HUES64 (cell line): ENCODE results near the gene TECPR2.

Source experiments
- H3K27ac ChIP-seq: 2 replicates; pipeline ENCODE4 v1.7.0; 2013; ENCODE audit warnings: low read depth, low read length, inconsistent platforms
- H3K27me3 ChIP-seq: 2 replicates; pipeline ENCODE4 v1.6.1; 2013; ENCODE audit warnings: mild to moderate bottlenecking, low read length; ENCODE audit not compliant: insufficient read depth
- H3K36me3 ChIP-seq: 2 replicates; pipeline ENCODE4 v1.6.1; 2013; ENCODE audit warnings: mild to moderate bottlenecking, low read length; ENCODE audit not compliant: insufficient read depth
- H3K4me1 ChIP-seq: 2 replicates; pipeline ENCODE4 v1.6.1; 2013; ENCODE audit warnings: mild to moderate bottlenecking, low read length, moderate library complexity; ENCODE audit not compliant: insufficient read depth
- H3K4me3 ChIP-seq: 2 replicates; pipeline ENCODE4 v1.5.1; 2013; ENCODE audit warnings: mild to moderate bottlenecking, low read length, moderate library complexity
- H3K9ac ChIP-seq: 2 replicates; pipeline ENCODE4 v1.6.1; 2013; ENCODE audit warnings: mild to moderate bottlenecking, low read depth, low read length
- H3K9me3 ChIP-seq: 2 replicates; pipeline ENCODE4 v1.6.1; 2013; ENCODE audit warnings: low read depth, low read length; ENCODE audit not compliant: insufficient read depth
- WGBS: fragments of 150-250, 120-280 bp; methylation state at CpG from one replicate; pipeline ENCODE4 v1.1.7; 2013; ENCODE audit warnings: missing lambda C conversion rate; 5-methylcytosine and 5-hydroxymethylcytosine counted together

TECPR2 gene

GRCh38 chr14:102427642-102428041 lies 64.9 kb downstream of the TECPR2 start:
- no peak overlapping the region for H3K4me3 ChIP-seq
- peaks cover 7% of the 10 kb centered on the region; the same call in 1 of the 2 replicates for H3K36me3 ChIP-seq
- WGBS: 93% methylated on average over 12 of the region's 12 CpGs
- H3K9ac ChIP-seq: no peak overlapping the region
- no peaks in the 10 kb centered on the region for H3K9me3 ChIP-seq
- no peaks in the 10 kb centered on the region for H3K4me1 ChIP-seq
- H3K27ac ChIP-seq: no peak overlapping the region
- no peaks in the 10 kb centered on the region for H3K27me3 ChIP-seq

- Histone ChIP-seq H3K36me3 (peaks cover 9% of the 10 kb centered on the region), H3K27me3 (no peaks in the 10 kb centered on the region), H3K4me1 (no peaks in the 10 kb centered on the region), H3K27ac (no peak overlapping the region), H3K9ac (peak overlapping the region; percentile 24; the same call in 1 of the 2 replicates), H3K4me3 (no peak overlapping the region), H3K9me3 (no peaks in the 10 kb centered on the region)
- 95% methylated on average over 8 of the region's 8 CpGs for WGBS
Measured at GRCh38 chr14:102430212-102430908, 67.6 kb downstream of the TECPR2 start.

GRCh38 chr14:102431751-102432150 lies 69.0 kb downstream of the TECPR2 start:
- H3K4me1 ChIP-seq: no peaks in the 10 kb centered on the region
- 95% methylated on average over 12 of the region's 12 CpGs for WGBS
- H3K9me3 ChIP-seq: no peaks in the 10 kb centered on the region

DNA sequence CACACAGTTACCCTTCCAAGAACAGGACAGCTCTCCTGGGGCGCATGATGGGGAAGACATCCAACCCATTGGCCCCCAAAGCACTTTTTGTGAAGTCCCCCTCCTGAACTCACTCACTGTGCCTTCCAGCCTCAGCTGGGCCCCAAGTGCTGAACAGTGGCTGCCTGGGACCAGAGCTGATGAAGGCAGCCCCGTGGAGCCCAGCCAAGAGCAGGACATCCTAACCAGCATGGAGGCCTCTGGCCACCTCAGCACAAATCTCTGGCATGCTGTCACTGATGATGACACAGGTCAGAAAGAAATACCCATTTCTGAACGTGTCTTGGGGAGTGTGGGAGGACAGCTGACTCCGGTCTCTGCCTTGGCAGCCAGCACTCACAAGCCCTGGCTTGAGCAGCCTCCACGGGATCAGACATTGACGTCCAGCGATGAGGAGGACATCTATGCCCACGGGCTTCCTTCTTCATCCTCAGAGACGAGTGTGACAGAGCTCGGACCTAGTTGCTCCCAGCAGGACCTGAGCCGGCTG lies 72.0 kb downstream of the TECPR2 start:
- Histone ChIP-seq H3K27me3 (no peaks in the 10 kb centered on the region), H3K4me3 (no peak overlapping the region), H3K27ac (no peak overlapping the region), H3K9ac (no peak overlapping the region), H3K9me3 (no peaks in the 10 kb centered on the region), H3K4me1 (peaks cover 6% of the 10 kb centered on the region), H3K36me3 (peaks cover 4% of the 10 kb centered on the region)
- WGBS: 92% methylated on average over 11 of the region's 11 CpGs

More at GRCh38 chr14:102431751-102432150, 69.0 kb downstream of the TECPR2 start:
- no peak overlapping the region for H3K4me3 ChIP-seq
- no peak overlapping the region for H3K27ac ChIP-seq
- no peaks in the 10 kb centered on the region for H3K27me3 ChIP-seq
- no peak overlapping the region for H3K9ac ChIP-seq
- H3K36me3 ChIP-seq: peaks cover 9% of the 10 kb centered on the region

DNA sequence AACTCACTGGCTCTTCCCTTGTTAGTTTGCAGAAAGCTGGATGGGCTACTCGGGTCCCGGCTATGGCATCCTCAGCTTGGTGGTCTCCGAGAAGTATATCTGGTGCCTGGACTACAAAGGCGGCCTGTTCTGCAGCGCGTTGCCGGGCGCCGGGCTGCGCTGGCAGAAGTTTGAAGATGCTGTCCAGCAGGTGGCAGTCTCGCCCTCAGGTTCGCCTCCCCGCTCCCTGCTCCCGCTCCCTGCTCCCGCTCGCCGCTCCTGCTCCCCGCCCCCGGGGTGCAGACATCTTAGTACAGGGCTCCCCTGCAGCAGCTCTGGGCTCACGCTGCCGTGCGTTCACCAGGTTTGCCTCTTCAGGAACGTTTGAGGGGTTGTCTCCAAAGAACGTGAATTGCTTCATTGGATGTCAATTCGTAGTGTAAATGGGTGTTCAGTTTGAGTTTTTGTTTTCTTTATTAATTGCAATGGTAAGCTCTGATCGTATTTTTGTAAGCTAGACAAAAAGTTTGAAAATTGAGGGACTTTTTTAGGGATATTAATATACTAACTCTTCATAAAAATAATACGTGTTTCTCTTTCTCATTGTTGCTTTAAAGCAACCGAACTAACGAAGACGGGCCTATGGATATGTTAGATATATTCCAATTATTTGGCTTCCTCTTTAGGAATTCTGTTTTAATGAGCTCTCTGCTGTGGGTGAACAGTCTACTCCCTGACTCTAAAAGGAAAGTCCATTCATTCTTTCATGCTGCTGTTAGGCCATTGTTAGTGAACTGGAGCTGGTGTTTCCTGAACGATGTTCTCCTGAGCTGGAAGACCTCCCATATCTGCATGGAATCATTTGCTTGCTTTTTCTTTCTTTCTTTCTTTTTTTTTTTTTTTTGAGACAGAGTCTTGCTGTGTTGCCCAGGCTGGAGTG lies 75.5 kb downstream of the TECPR2 start:
- Histone ChIP-seq H3K4me3 (peak overlapping the region; percentile 27), H3K27ac (no peak overlapping the region), H3K27me3 (no peaks in the 10 kb centered on the region), H3K36me3 (peaks cover 33% of the 10 kb centered on the region), H3K4me1 (peaks cover 6% of the 10 kb centered on the region), H3K9me3 (no peaks in the 10 kb centered on the region), H3K9ac (no peak overlapping the region)
- WGBS: 25% methylated on average over 30 of the region's 31 CpGs

DNA sequence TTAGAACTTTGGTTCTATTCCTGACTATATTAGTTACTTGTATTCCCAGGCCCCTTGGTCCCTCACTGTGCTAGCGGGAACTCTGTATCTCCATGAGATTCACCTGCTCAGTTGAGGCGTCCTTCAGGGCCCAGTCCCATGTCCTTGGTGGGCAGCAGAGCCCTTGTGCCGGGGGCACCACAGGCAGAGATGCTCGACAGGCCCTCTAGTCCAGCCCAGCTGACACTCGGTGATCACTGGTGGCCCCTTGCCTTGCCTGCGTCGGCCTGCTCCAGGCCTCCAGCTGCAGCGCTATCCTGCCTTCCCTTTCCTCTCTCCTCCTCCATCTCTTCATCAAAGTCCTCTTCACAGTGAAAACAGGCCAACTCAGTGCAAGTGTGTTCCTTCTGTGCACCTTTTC lies 76.8 kb downstream of the TECPR2 start:
- no peaks in the 10 kb centered on the region for H3K9me3 ChIP-seq
- H3K4me1 ChIP-seq: peaks cover 6% of the 10 kb centered on the region
- no peak overlapping the region for H3K4me3 ChIP-seq
- H3K36me3 ChIP-seq: peaks cover 39% of the 10 kb centered on the region
- no peaks in the 10 kb centered on the region for H3K27me3 ChIP-seq
- no peak overlapping the region for H3K27ac ChIP-seq
- WGBS: 92% methylated on average over 8 of the region's 8 CpGs
- no peak overlapping the region for H3K9ac ChIP-seq

DNA sequence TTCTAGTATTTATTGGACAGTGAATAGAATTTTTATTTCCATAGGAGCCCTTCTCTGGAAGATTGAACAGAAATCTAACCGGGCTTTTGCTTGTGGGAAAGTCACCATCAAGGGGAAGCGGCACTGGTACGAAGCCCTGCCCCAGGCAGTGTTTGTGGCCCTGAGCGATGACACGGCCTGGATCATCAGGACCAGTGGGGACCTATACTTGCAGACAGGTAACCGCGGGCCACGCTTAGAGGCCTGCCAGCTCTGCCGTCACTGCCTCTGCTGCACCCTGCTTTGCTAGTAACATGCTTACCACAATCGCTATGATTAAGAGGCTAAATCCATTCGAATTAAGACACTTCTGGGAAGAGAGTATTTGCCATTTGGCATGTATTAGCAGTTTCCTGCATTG lies 77.7 kb downstream of the TECPR2 start:
- Histone ChIP-seq H3K27ac (no peak overlapping the region), H3K4me1 (peaks cover 6% of the 10 kb centered on the region), H3K9me3 (no peaks in the 10 kb centered on the region), H3K36me3 (peaks cover 47% of the 10 kb centered on the region), H3K27me3 (no peaks in the 10 kb centered on the region), H3K9ac (no peak overlapping the region), H3K4me3 (no peak overlapping the region)
- 97% methylated on average over 11 of the region's 11 CpGs for WGBS

- Histone ChIP-seq H3K9ac (no peak overlapping the region), H3K36me3 (peaks cover 67% of the 10 kb centered on the region)
Measured at GRCh38 chr14:102442241-102443211, 79.8 kb downstream of the TECPR2 start.

DNA sequence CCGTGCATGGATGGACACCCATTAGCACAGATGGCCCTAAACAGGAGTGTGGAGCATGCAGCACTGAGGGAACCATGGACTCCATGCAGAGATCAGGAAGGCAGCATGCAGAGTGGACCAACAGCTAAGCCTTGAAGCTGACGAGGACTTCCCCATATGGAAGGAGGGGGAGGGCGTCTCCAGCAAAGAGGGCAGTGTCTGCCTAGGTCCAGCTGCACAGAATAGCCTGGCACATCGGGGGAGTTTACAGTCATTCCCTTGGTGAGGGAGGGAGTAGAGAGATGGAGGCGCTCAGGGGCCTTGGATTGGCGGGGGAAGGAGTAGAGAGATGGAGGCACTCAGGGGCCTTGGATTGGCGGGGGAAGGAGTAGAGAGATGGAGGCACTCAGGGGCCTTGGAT lies 82.3 kb downstream of the TECPR2 start:
- Histone ChIP-seq H3K36me3 (peaks cover 79% of the 10 kb centered on the region), H3K4me1 (no peaks in the 10 kb centered on the region), H3K27ac (no peak overlapping the region), H3K4me3 (no peak overlapping the region), H3K9me3 (no peaks in the 10 kb centered on the region), H3K27me3 (no peaks in the 10 kb centered on the region), H3K9ac (no peak overlapping the region)
- 89% methylated on average over 7 of the region's 7 CpGs for WGBS

More at GRCh38 chr14:102442241-102443211, 79.8 kb downstream of the TECPR2 start:
- no peaks in the 10 kb centered on the region for H3K27me3 ChIP-seq
- H3K27ac ChIP-seq: no peak overlapping the region
- H3K4me1 ChIP-seq: peaks cover 6% of the 10 kb centered on the region
- 96% methylated on average over 15 of the region's 15 CpGs for WGBS
- H3K9me3 ChIP-seq: no peaks in the 10 kb centered on the region
- H3K4me3 ChIP-seq: no peak overlapping the region

DNA sequence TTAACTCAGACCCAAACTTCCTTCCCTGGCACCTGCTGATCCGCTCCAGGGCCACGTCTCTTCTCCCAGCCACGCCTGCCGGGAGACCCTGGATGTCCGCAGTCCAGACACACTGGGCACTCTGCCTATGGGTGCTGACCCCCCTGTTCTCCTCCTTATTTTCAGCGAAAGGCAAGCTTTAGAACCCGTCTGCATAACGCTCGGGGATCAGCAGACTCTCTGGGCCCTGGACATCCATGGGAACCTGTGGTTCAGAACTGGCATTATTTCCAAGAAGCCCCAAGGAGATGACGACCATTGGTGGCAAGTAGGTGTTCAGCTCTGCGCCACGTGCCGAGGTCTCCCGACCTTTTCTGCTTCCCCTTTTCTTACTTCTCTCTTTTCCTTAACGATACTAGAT lies 82.9 kb downstream of the TECPR2 start:
- 96% methylated on average over 14 of the region's 15 CpGs for WGBS
- no peak overlapping the region for H3K4me3 ChIP-seq
- no peaks in the 10 kb centered on the region for H3K4me1 ChIP-seq
- H3K36me3 ChIP-seq: peaks cover 79% of the 10 kb centered on the region
- H3K9ac ChIP-seq: no peak overlapping the region
- no peak overlapping the region for H3K27ac ChIP-seq
- H3K27me3 ChIP-seq: no peaks in the 10 kb centered on the region
- no peaks in the 10 kb centered on the region for H3K9me3 ChIP-seq
